HCT116 (cell line): ENCODE results near the gene ZDHHC4. TPM values are rescaled to one million over a fixed set of nuclear protein-coding genes. Genes with fewer than 3 reads are reported as not detected.
A peak's percentile ranks its signal among the peaks of the same experiment; 100 is the strongest.

ENCODE experiments used
- ATAC-seq: fragments of 200-7000 bp; cut with Tn5 transposase; 2 replicates; pipeline ENCODE4 v1.9.1; 2020; ENCODE audit warnings: mild to moderate bottlenecking, moderate library complexity
- BruUV-seq: library from RNA; stranded (reverse); fragments of 400-500 nt; replicated peaks from 2 replicates; lab custom pipeline; 2021; lab: Mats Ljungman, UMichigan
- CTCF ChIA-PET: fragments of 300-600 bp; sonication (Branson Sonifier 250); formaldehyde crosslinking; loops from one replicate; lab custom pipeline; 2021; ENCODE audit warnings: antibody characterized with exemption; lab: Charles Lee
- POLR2A ChIA-PET: fragments of 300-600, 350-600 bp; sonication (Branson Sonifier 250); formaldehyde crosslinking; loops from one replicate; lab custom pipeline; 2021; ENCODE audit warnings: antibody characterized with exemption; lab: Charles Lee
- RAD21 ChIA-PET, 2 experiments: fragments of 300-600 bp; sonication (Branson Sonifier 250); formaldehyde crosslinking; loops; one replicate each; lab custom pipeline; 2023; ENCODE audit warnings: low total read pairs in 2 of 2; ENCODE audit not compliant: uncharacterized antibody in 2 of 2, unreplicated experiment in 2 of 2, low non-redundant PET in 1 of 2; lab: Charles Lee
- DNase-seq: peaks from one replicate; pipeline ENCODE4 v3.0.0-alpha.2; 2010; ENCODE audit warnings: low read depth, low spot score
- H2AFZ ChIP-seq: fragments of 200-600 bp; shearing (Covaris generic), sonication (generic); 2 replicates; pipeline ENCODE4 v1.6.1; 2017; ENCODE audit warnings: low read depth, mixed run types, mixed read lengths, antibody characterized with exemption, low read length; ENCODE audit not compliant: poor library complexity, severe bottlenecking
- H3K27ac ChIP-seq: 2 replicates; pipeline ENCODE4 v1.5.1; 2012; ENCODE audit warnings: low read depth, low read length
- H3K27me3 ChIP-seq: fragments of 200-600 bp; sonication (generic); 2 replicates; pipeline ENCODE4 v1.6.1; 2016; ENCODE audit warnings: mixed run types, low read length, mixed read lengths; ENCODE audit not compliant: insufficient read depth
- H3K36me3 ChIP-seq, 2 experiments: fragments of 200-500 bp in 1 of 2; fragments of 200-600 bp in 1 of 2; sonication (Bioruptor generic) in 1 of 2; sonication (generic) in 1 of 2; 2 replicates each; pipeline versions ENCODE4 v1.5.1 to v1.6.1; 2014 to 2016; ENCODE audit warnings: low read length in 2 of 2, inconsistent platforms in 1 of 2, mixed read lengths in 1 of 2, mixed run types in 1 of 2; ENCODE audit not compliant: insufficient read depth in 2 of 2, control insufficient read depth in 1 of 2
- H3K4me1 ChIP-seq, 2 experiments: fragments of 200-600 bp in 1 of 2; sonication (generic) in 1 of 2; 2 replicates each; pipeline versions ENCODE4 v1.5.1 to v1.6.1; 2012 to 2017; ENCODE audit warnings: low read length in 2 of 2, inconsistent platforms in 1 of 2, mild to moderate bottlenecking in 1 of 2, mixed read lengths in 1 of 2, mixed run types in 1 of 2, moderate library complexity in 1 of 2; ENCODE audit not compliant: insufficient read depth in 2 of 2, control insufficient read depth in 1 of 2
- H3K4me2 ChIP-seq: fragments of 200-600 bp; sonication (generic); 2 replicates; pipeline ENCODE4 v1.6.1; 2017; ENCODE audit warnings: mixed run types, low read length, mixed read lengths
- H3K4me3 ChIP-seq, 2 experiments: fragments of 200-600 bp in 1 of 2; sonication (generic) in 1 of 2; replicated peaks in 1 of 2; 2 replicates each; pipeline ENCODE4 v1.5.1; 2011 to 2016; ENCODE audit warnings: low read length in 2 of 2, control low read depth in 1 of 2, low read depth in 1 of 2, mild to moderate bottlenecking in 1 of 2, mixed read lengths in 1 of 2, mixed run types in 1 of 2
- H3K79me2 ChIP-seq: fragments of 200-600 bp; sonication (generic); 2 replicates; pipeline ENCODE4 v1.6.1; 2017; ENCODE audit warnings: mild to moderate bottlenecking, mixed run types, low read length, moderate library complexity, mixed read lengths; ENCODE audit not compliant: insufficient read depth
- H3K9ac ChIP-seq: fragments of 200-600 bp; sonication (generic); 2 replicates; pipeline ENCODE4 v1.6.1; 2016; ENCODE audit warnings: low read length, mixed read lengths
- H3K9me2 ChIP-seq: fragments of 200-600 bp; sonication (generic), shearing (Covaris generic); 2 replicates; pipeline ENCODE4 v1.6.1; 2017; ENCODE audit warnings: mixed run types, mild to moderate bottlenecking, moderate library complexity; ENCODE audit not compliant: insufficient read depth
- H3K9me3 ChIP-seq, 2 experiments: fragments of 200-500 bp in 1 of 2; fragments of 200-600 bp in 1 of 2; sonication (Bioruptor generic) in 1 of 2; sonication (generic) in 1 of 2; 2 replicates each; pipeline ENCODE4 v1.6.1; 2014 to 2017; ENCODE audit warnings: low read length in 2 of 2, mixed read lengths in 2 of 2, inconsistent platforms in 1 of 2, low read depth in 1 of 2, mild to moderate bottlenecking in 1 of 2, mixed run types in 1 of 2, moderate library complexity in 1 of 2; ENCODE audit not compliant: control insufficient read depth in 1 of 2, insufficient read depth in 1 of 2
- H4K20me1 ChIP-seq: fragments of 200-600 bp; sonication (generic), shearing (Covaris generic); 2 replicates; pipeline ENCODE4 v1.6.1; 2017; ENCODE audit warnings: mixed run types, mild to moderate bottlenecking, moderate library complexity; ENCODE audit not compliant: insufficient read depth
- CEBPB ChIP-seq: IDR thresholded peaks from 2 replicates; pipeline ENCODE4 v1.6.1; 2012; ENCODE audit warnings: low read depth
- EGR1 ChIP-seq: IDR thresholded peaks from 2 replicates; pipeline ENCODE4 v1.6.1; 2012; ENCODE audit warnings: low read depth
- ELF1 ChIP-seq: IDR thresholded peaks from 2 replicates; pipeline ENCODE4 v1.6.1; 2012; ENCODE audit warnings: low read depth, borderline replicate concordance
- EZH2 ChIP-seq: fragments of 200-600 bp; sonication (generic); IDR thresholded peaks from 2 replicates; pipeline ENCODE4 v1.6.1; 2017; ENCODE audit warnings: antibody characterized with exemption, mixed run types
- EZH2phosphoT487 ChIP-seq: fragments of 200-600 bp; IDR thresholded peaks from 2 replicates; pipeline ENCODE4 v1.6.1; 2018; ENCODE audit warnings: antibody characterized with exemption, borderline replicate concordance
- FOSL1 ChIP-seq: IDR thresholded peaks from 2 replicates; pipeline ENCODE4 v1.6.1; 2012; ENCODE audit warnings: low read depth
- JUND ChIP-seq: IDR thresholded peaks from 2 replicates; pipeline ENCODE4 v1.6.1; 2012
- MAX ChIP-seq: IDR thresholded peaks from 2 replicates; pipeline ENCODE4 v1.6.1; 2012
- POLR2A ChIP-seq: IDR thresholded peaks from 2 replicates; pipeline ENCODE4 v1.7.0; 2011; ENCODE audit warnings: borderline replicate concordance; ENCODE audit not compliant: insufficient read depth, insufficient read length; ENCODE audit errors: extremely low read depth
- RAD21 ChIP-seq: IDR thresholded peaks from 2 replicates; pipeline ENCODE4 v1.6.1; 2012; ENCODE audit warnings: low read depth, mild to moderate bottlenecking
- SIN3A ChIP-seq: IDR thresholded peaks from 2 replicates; pipeline ENCODE4 v1.6.1; 2012; ENCODE audit warnings: low read depth
- SRF ChIP-seq: IDR thresholded peaks from 2 replicates; pipeline ENCODE4 v1.6.1; 2012; ENCODE audit warnings: low read depth
- TCF7L2 ChIP-seq: IDR thresholded peaks from 2 replicates; pipeline ENCODE4 v1.7.0; 2011; ENCODE audit warnings: borderline replicate concordance, inconsistent platforms; ENCODE audit not compliant: insufficient read depth, insufficient read length; ENCODE audit errors: extremely low read depth
- YY1 ChIP-seq: IDR thresholded peaks from 2 replicates; pipeline ENCODE4 v1.6.1; 2011; ENCODE audit warnings: low read length, low read depth, moderate library complexity, mild to moderate bottlenecking; ENCODE audit not compliant: insufficient replicate concordance; ENCODE audit errors: extremely low read depth
- ZFX ChIP-seq: fragments of 450-650 bp; IDR thresholded peaks from 2 replicates; pipeline ENCODE4 v1.6.1; 2017
- intact Hi-C: fragments of 100-400 bp; cut with micrococcal nuclease; formaldehyde crosslinking; loops from 2 replicates; pipeline ENCODE4 v1.10.0; 2022
- total RNA-seq: library from RNA; stranded (reverse); gene quantifications from one replicate; pipeline ENCODE4 v1.2.1, GENCODE V29; 2021; ENCODE audit not compliant: unreplicated experiment
- TF ChIP-seq, protein P1 (sequence below): IDR thresholded peaks from 2 replicates; pipeline ENCODE4 v1.6.1; 2012; ENCODE audit warnings: low read depth
- TF ChIP-seq, protein P2 (sequence below), 3 experiments: fragments of 200-600 bp in 1 of 3; sonication (generic) in 1 of 3; IDR thresholded peaks in 2 of 3; conservative IDR thresholded peaks in 1 of 3; 2 replicates each; pipeline ENCODE4 v1.5.1; 2012 to 2017; ENCODE audit warnings: low read depth in 2 of 3, low read length in 2 of 3, antibody characterized with exemption in 1 of 3, borderline replicate concordance in 1 of 3, control low read depth in 1 of 3, mild to moderate bottlenecking in 1 of 3, mixed read lengths in 1 of 3, mixed run types in 1 of 3, moderate library complexity in 1 of 3; ENCODE audit not compliant: insufficient read depth in 1 of 3
- TF ChIP-seq, protein P3 (sequence below): IDR thresholded peaks from 2 replicates; pipeline ENCODE4 v1.6.1; 2012
- TF ChIP-seq, protein P4 (sequence below): IDR thresholded peaks from 2 replicates; pipeline ENCODE4 v1.6.1; 2011; ENCODE audit warnings: mild to moderate bottlenecking, low read length, moderate library complexity; ENCODE audit not compliant: insufficient replicate concordance; ENCODE audit errors: extremely low read depth

Gene ZDHHC4
- total RNA-seq, 1 experiment from 2014 or later = 59.3 TPM

DNA sequence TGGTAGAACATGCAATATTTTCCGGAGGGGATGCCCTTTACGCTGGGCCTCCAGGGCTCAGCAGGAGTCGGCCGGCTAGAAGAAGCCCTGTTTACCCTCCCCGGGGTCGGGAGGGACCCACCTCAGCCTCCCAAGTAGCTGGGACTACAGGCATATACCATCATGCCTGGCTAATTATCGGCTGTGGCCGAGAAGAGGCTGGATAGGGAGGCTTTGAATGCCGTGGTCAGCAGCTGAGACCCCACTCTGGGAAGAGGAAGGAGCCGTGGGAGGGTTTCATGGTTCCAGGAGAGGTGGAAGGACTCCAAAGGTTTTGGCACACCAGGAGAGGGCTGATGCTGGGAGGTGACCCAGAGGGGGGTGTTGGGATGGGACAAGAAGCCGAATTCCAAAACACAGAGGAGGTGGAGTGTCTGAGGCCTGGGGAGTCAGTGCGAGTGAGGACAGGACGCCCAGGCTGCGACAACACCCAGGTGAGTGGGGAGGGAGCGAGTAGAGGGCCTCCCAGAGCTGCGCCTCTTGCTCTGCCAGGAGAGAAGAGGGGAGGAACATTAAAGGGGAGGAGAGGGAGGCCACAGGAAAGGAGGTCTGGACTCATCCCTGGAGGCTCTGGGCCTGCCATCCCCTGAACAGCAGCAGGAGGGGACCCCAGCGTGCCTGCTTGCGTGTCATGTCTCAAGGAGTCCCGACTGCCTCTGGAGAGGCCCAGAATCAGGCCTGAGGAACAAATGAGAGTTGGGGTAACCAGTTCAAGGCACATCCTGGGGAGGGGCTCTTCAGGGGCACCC, 45.6 kb upstream of the ZDHHC4 start:
- H3K27ac ChIP-seq = no peak overlapping the region; the same call in 1 of the 2 replicates
- H3K9me3 ChIP-seq = no peaks in the 10 kb centered on the region
- H3K4me2 ChIP-seq = peak overlapping the region; percentile 98
- H4K20me1 ChIP-seq = no peaks in the 10 kb centered on the region
- H3K79me2 ChIP-seq = no peaks in the 10 kb centered on the region
- intact Hi-C loops = no loop called here
- peaks cover 0 to 15% of the 10 kb centered on the region in 2 experiments; a peak in 1 of 4 replicates for H3K4me1 ChIP-seq
- H2AFZ ChIP-seq = peak overlapping the region; percentile 56
- no peaks in the 10 kb centered on the region for H3K9me2 ChIP-seq
- TF ChIP-seq, protein P1, sequence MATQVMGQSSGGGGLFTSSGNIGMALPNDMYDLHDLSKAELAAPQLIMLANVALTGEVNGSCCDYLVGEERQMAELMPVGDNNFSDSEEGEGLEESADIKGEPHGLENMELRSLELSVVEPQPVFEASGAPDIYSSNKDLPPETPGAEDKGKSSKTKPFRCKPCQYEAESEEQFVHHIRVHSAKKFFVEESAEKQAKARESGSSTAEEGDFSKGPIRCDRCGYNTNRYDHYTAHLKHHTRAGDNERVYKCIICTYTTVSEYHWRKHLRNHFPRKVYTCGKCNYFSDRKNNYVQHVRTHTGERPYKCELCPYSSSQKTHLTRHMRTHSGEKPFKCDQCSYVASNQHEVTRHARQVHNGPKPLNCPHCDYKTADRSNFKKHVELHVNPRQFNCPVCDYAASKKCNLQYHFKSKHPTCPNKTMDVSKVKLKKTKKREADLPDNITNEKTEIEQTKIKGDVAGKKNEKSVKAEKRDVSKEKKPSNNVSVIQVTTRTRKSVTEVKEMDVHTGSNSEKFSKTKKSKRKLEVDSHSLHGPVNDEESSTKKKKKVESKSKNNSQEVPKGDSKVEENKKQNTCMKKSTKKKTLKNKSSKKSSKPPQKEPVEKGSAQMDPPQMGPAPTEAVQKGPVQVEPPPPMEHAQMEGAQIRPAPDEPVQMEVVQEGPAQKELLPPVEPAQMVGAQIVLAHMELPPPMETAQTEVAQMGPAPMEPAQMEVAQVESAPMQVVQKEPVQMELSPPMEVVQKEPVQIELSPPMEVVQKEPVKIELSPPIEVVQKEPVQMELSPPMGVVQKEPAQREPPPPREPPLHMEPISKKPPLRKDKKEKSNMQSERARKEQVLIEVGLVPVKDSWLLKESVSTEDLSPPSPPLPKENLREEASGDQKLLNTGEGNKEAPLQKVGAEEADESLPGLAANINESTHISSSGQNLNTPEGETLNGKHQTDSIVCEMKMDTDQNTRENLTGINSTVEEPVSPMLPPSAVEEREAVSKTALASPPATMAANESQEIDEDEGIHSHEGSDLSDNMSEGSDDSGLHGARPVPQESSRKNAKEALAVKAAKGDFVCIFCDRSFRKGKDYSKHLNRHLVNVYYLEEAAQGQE = no peak
- TF ChIP-seq SIN3A (no peak), YY1 (no peak), RAD21 (no peak), SRF (no peak), EGR1 (no peak), CEBPB (no peak), FOSL1 (no peak), JUND (no peak), TCF7L2 (no peak), POLR2A (no peak), MAX (no peak), EZH2phosphoT487 (no peak), ZFX (no peak), EZH2 (no peak), ELF1 (no peak)
- TF ChIP-seq, protein P2, sequence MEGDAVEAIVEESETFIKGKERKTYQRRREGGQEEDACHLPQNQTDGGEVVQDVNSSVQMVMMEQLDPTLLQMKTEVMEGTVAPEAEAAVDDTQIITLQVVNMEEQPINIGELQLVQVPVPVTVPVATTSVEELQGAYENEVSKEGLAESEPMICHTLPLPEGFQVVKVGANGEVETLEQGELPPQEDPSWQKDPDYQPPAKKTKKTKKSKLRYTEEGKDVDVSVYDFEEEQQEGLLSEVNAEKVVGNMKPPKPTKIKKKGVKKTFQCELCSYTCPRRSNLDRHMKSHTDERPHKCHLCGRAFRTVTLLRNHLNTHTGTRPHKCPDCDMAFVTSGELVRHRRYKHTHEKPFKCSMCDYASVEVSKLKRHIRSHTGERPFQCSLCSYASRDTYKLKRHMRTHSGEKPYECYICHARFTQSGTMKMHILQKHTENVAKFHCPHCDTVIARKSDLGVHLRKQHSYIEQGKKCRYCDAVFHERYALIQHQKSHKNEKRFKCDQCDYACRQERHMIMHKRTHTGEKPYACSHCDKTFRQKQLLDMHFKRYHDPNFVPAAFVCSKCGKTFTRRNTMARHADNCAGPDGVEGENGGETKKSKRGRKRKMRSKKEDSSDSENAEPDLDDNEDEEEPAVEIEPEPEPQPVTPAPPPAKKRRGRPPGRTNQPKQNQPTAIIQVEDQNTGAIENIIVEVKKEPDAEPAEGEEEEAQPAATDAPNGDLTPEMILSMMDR (IDR thresholded peaks at IDR 0.05 in 2 of 3, conservative IDR thresholded peaks at IDR 0.05 in 1 of 3; ENCODE audit: borderline replicate concordance in 1 of 3, insufficient read depth in 1 of 3, low read depth in 2 of 3, low read length in 2 of 3) = no peak
- TF ChIP-seq, protein P3, sequence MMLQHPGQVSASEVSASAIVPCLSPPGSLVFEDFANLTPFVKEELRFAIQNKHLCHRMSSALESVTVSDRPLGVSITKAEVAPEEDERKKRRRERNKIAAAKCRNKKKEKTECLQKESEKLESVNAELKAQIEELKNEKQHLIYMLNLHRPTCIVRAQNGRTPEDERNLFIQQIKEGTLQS = no peak
- TF ChIP-seq, protein P4, sequence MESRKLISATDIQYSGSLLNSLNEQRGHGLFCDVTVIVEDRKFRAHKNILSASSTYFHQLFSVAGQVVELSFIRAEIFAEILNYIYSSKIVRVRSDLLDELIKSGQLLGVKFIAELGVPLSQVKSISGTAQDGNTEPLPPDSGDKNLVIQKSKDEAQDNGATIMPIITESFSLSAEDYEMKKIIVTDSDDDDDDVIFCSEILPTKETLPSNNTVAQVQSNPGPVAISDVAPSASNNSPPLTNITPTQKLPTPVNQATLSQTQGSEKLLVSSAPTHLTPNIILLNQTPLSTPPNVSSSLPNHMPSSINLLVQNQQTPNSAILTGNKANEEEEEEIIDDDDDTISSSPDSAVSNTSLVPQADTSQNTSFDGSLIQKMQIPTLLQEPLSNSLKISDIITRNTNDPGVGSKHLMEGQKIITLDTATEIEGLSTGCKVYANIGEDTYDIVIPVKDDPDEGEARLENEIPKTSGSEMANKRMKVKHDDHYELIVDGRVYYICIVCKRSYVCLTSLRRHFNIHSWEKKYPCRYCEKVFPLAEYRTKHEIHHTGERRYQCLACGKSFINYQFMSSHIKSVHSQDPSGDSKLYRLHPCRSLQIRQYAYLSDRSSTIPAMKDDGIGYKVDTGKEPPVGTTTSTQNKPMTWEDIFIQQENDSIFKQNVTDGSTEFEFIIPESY = no peak
- TF ChIP-seq, all 23 proteins: peak for 0
- no peaks in the 10 kb centered on the region for H3K27me3 ChIP-seq
- ATAC-seq (no peak), DNase-seq (no peak)
- no peaks in the 10 kb centered on the region for H3K36me3 ChIP-seq
- ChIA-PET CTCF (no interaction called here), POLR2A (no interaction called here), RAD21 (no interaction called here)
- H3K9ac ChIP-seq = peak overlapping the region; percentile 79
- no TSS peak for BruUV-seq
- peak overlapping the region; percentile 74 to 94 for H3K4me3 ChIP-seq
